HEK293T (cell line): Measurements from ENCODE around the gene KRT23.

ENCODE experiments used
- CTCF ChIA-PET: fragments of 350-600 bp; formaldehyde crosslinking; extraction: SDS; loops from one replicate; lab custom pipeline; 2021; ENCODE audit warnings: antibody characterized with exemption, inconsistent platforms; lab: Yijun Ruan, JAX
- POLR2A ChIA-PET: fragments of 350-600 bp; formaldehyde crosslinking; extraction: SDS; loops from one replicate; lab custom pipeline; 2020; ENCODE audit warnings: antibody characterized with exemption, inconsistent platforms; lab: Yijun Ruan, JAX
- DNase-seq: peaks from one replicate; pipeline ENCODE4 v3.0.0; 2012; ENCODE audit warnings: mixed read lengths; ENCODE audit errors: extremely low spot score
- ARNT ChIP-seq: fragments of 450-650 bp; IDR thresholded peaks from 2 replicates; pipeline ENCODE4 v1.6.1; 2017; ENCODE audit warnings: mild to moderate bottlenecking
- BHLHE40 ChIP-seq: fragments of 450-650 bp; IDR thresholded peaks from 2 replicates; pipeline ENCODE4 v1.6.1; 2016; ENCODE audit warnings: mild to moderate bottlenecking, moderate library complexity, borderline replicate concordance
- CTBP1 ChIP-seq: fragments of 450-650 bp; IDR thresholded peaks from 2 replicates; pipeline ENCODE4 v1.6.1; 2016; ENCODE audit warnings: borderline replicate concordance
- ELF4 ChIP-seq: fragments of 450-650 bp; IDR thresholded peaks from 2 replicates; pipeline ENCODE4 v1.6.1; 2017; ENCODE audit warnings: antibody characterized with exemption
- FOXA1 ChIP-seq: fragments of 450-650 bp; IDR thresholded peaks from 2 replicates; pipeline ENCODE4 v1.6.1; 2016; ENCODE audit warnings: mild to moderate bottlenecking
- FOXK2 ChIP-seq: fragments of 450-650 bp; IDR thresholded peaks from 2 replicates; pipeline ENCODE4 v1.6.1; 2016; ENCODE audit warnings: mild to moderate bottlenecking
- FOXM1 ChIP-seq: fragments of 450-650 bp; IDR thresholded peaks from 2 replicates; pipeline ENCODE4 v1.6.1; 2017; ENCODE audit warnings: mild to moderate bottlenecking, borderline replicate concordance
- HDGF ChIP-seq: fragments of 450-650 bp; IDR thresholded peaks from 2 replicates; pipeline ENCODE4 v1.6.1; 2017; ENCODE audit warnings: antibody characterized with exemption, borderline replicate concordance
- L3MBTL2 ChIP-seq: fragments of 450-650 bp; conservative IDR thresholded peaks from 2 replicates; pipeline ENCODE4 v1.6.1; 2016; ENCODE audit warnings: mild to moderate bottlenecking
- LEF1 ChIP-seq: fragments of 450-650 bp; IDR thresholded peaks from 2 replicates; pipeline ENCODE4 v1.6.1; 2017; ENCODE audit warnings: mild to moderate bottlenecking, borderline replicate concordance
- NFRKB ChIP-seq: fragments of 450-650 bp; IDR thresholded peaks from 2 replicates; pipeline ENCODE4 v1.6.1; 2016; ENCODE audit warnings: mild to moderate bottlenecking, moderate library complexity
- SP1 ChIP-seq: fragments of 450-650 bp; IDR thresholded peaks from 2 replicates; pipeline ENCODE4 v1.6.1; 2017
- SUZ12 ChIP-seq: fragments of 450-650 bp; IDR thresholded peaks from 2 replicates; pipeline ENCODE4 v1.6.1; 2016; ENCODE audit warnings: mild to moderate bottlenecking
- TARDBP ChIP-seq: fragments of 450-650 bp; IDR thresholded peaks from 2 replicates; pipeline ENCODE4 v1.6.1; 2016
- ZNF384 ChIP-seq: fragments of 450-650 bp; IDR thresholded peaks from 2 replicates; pipeline ENCODE4 v1.6.1; 2016
- TF ChIP-seq, protein P1 (sequence below): fragments of 450-650 bp; IDR thresholded peaks from 2 replicates; pipeline ENCODE4 v1.6.1; 2016

The KRT23 gene, protein sequence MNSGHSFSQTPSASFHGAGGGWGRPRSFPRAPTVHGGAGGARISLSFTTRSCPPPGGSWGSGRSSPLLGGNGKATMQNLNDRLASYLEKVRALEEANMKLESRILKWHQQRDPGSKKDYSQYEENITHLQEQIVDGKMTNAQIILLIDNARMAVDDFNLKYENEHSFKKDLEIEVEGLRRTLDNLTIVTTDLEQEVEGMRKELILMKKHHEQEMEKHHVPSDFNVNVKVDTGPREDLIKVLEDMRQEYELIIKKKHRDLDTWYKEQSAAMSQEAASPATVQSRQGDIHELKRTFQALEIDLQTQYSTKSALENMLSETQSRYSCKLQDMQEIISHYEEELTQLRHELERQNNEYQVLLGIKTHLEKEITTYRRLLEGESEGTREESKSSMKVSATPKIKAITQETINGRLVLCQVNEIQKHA

GRCh38 chr17:40937384-40937819 is at the start of gene KRT23:
Gene KRT23, minus strand, starts transcription at chr17:40937646. Its CDS starts 1,043 bp downstream, at chr17:40936603.
- TF ChIP-seq ZNF384: no peak
- TF ChIP-seq SP1: no peak
- TF ChIP-seq BHLHE40: no peak
- TF ChIP-seq ARNT: no peak
- TF ChIP-seq FOXA1: no peak
- no peak for TF ChIP-seq ELF4
- no peak for TF ChIP-seq FOXK2
- TF ChIP-seq, protein P1, sequence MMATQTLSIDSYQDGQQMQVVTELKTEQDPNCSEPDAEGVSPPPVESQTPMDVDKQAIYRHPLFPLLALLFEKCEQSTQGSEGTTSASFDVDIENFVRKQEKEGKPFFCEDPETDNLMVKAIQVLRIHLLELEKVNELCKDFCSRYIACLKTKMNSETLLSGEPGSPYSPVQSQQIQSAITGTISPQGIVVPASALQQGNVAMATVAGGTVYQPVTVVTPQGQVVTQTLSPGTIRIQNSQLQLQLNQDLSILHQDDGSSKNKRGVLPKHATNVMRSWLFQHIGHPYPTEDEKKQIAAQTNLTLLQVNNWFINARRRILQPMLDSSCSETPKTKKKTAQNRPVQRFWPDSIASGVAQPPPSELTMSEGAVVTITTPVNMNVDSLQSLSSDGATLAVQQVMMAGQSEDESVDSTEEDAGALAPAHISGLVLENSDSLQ: no peak
- TF ChIP-seq NFRKB: no peak
- TF ChIP-seq SUZ12: no peak
- TF ChIP-seq L3MBTL2: no peak
- ChIA-PET POLR2A (no interaction called here), CTCF (no interaction called here)
- DNase-seq: no peak

- ChIA-PET POLR2A (no interaction called here), CTCF (no interaction called here)
- no peak for DNase-seq
- no peak for TF ChIP-seq HDGF
- no peak for TF ChIP-seq FOXM1
- TF ChIP-seq LEF1: no peak
- no peak for TF ChIP-seq BHLHE40
- TF ChIP-seq SUZ12: no peak
- TF ChIP-seq L3MBTL2: no peak
- no peak for TF ChIP-seq ZNF384
- TF ChIP-seq CTBP1: no peak
- no peak for TF ChIP-seq SP1
- no peak for TF ChIP-seq TARDBP
- no peak for TF ChIP-seq FOXA1
- no peak for TF ChIP-seq NFRKB
- TF ChIP-seq, protein P1: no peak
- TF ChIP-seq FOXK2: no peak
- TF ChIP-seq ELF4: no peak
- no peak for TF ChIP-seq ARNT
Observed at GRCh38 chr17:40986920-40987319, 49.5 kb upstream of the KRT23 start.

DNA sequence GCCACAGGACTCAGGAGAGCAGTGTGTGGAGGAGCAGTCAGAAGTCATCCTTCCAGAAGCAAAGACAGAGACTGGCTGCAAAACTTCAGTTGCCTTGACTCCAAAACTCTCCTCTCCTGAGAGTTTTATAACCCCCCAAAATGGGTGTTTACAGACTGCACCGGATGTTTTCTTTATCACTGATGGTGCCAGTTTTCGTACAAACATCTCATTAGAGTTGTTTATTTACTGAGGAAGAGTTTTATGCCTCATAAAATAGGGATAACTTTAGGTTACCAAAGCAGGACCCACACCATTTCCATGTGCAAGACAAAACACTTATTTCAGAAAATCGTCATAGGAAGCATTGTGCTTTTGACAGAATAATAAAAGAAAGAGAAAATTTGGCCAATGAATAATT is 46.8 kb upstream of the KRT23 start, which contains the start of gene KRT40:
KRT40 (minus strand) TSS at position 101 of the 400 bp plus-strand sequence; CDS start at position 48, 53 bp downstream.
- ChIA-PET CTCF (no interaction called here), POLR2A (no interaction called here)
- TF ChIP-seq CTBP1 (no peak), ZNF384 (no peak), FOXM1 (no peak), TARDBP (no peak), ELF4 (no peak), LEF1 (no peak), HDGF (no peak), FOXK2 (no peak), NFRKB (no peak), L3MBTL2 (no peak), ARNT (no peak), SUZ12 (no peak), FOXA1 (no peak), BHLHE40 (no peak), SP1 (no peak)
- TF ChIP-seq, protein P1: no peak
- no peak for DNase-seq

- no peak for DNase-seq
- ChIA-PET CTCF (no interaction called here), POLR2A (no interaction called here)
- no peak for TF ChIP-seq L3MBTL2
- TF ChIP-seq ARNT: no peak
- TF ChIP-seq TARDBP: no peak
- no peak for TF ChIP-seq NFRKB
- TF ChIP-seq ZNF384: no peak
- TF ChIP-seq ELF4: no peak
- no peak for TF ChIP-seq FOXM1
- no peak for TF ChIP-seq HDGF
- TF ChIP-seq SUZ12: no peak
- TF ChIP-seq, protein P1: no peak
- no peak for TF ChIP-seq LEF1
- TF ChIP-seq BHLHE40: no peak
- no peak for TF ChIP-seq CTBP1
- TF ChIP-seq FOXK2: no peak
- no peak for TF ChIP-seq SP1
- TF ChIP-seq FOXA1: no peak
Observed at GRCh38 chr17:40981115-40981514, 43.7 kb upstream of the KRT23 start.

DNA sequence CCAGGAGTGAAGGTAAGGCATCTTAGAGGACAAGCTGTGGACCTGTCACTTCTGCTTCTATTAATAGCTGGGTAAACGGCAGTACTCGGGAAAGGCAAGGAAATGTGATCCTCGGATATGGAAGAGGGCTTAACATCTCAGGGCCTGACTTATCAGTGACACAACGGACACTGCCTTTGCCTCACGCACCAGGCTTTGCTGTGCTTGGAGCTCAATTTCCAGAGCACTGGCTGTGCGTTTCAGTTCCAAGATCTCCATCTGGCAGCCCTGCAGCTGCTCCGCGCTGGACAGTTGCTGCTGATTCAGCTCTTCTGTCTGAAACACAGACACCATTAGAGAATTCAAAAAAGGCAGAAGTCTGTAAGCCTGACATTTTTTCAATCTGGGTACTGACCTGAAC is 43.1 kb upstream of the KRT23 start:
- no peak for TF ChIP-seq L3MBTL2
- TF ChIP-seq ZNF384: no peak
- TF ChIP-seq ELF4: no peak
- TF ChIP-seq ARNT: no peak
- no peak for TF ChIP-seq TARDBP
- no peak for TF ChIP-seq SUZ12
- TF ChIP-seq HDGF: no peak
- TF ChIP-seq NFRKB: no peak
- no peak for TF ChIP-seq FOXA1
- TF ChIP-seq, protein P1: no peak
- no peak for TF ChIP-seq FOXM1
- no peak for TF ChIP-seq CTBP1
- no peak for TF ChIP-seq BHLHE40
- no peak for TF ChIP-seq FOXK2
- TF ChIP-seq SP1: no peak
- no peak for TF ChIP-seq LEF1
- ChIA-PET CTCF (no interaction called here), POLR2A (no interaction called here)
- DNase-seq: no peak
